ENCODE results near the gene NUMB.
A peak's percentile ranks its signal among the peaks of the same experiment; 100 is the strongest.

NUMB gene

GRCh38 chr14:73235531-73236155 lies 222.7 kb downstream of the NUMB start:
- H2AK5ac ChIP-seq (ENCODE audit: low read depth, low read length), result no peak overlapping the region
- no peak overlapping the region for H2BK15ac ChIP-seq (ENCODE audit: low read length)
- no peak overlapping the region for H4K8ac ChIP-seq (ENCODE audit: low read depth, low read length)
- no peak overlapping the region for H3K4ac ChIP-seq (ENCODE audit: low read length)
- peak overlapping the region; percentile 2 for H3K9ac ChIP-seq (ENCODE audit: low read depth, low read length, poor library complexity)
- H3K27ac ChIP-seq (replicated peaks; ENCODE audit: low read length), result peak overlapping the region; percentile 88
- H4K91ac ChIP-seq (ENCODE audit: low read depth, low read length, poor library complexity), result no peak overlapping the region
- no peak overlapping the region for H3K14ac ChIP-seq (ENCODE audit: low read length)
- H2BK5ac ChIP-seq (ENCODE audit: low read length), result peak overlapping the region; percentile 79
- H3K36me3 ChIP-seq (replicated peaks in 1 of 2; ENCODE audit: control insufficient read depth in 2 of 2, insufficient read depth in 2 of 2, low read length in 2 of 2), result no peaks in the 10 kb centered on the region
- DNase-seq (ENCODE audit: low spot score), result peak; percentile 65
- H2AFZ ChIP-seq (ENCODE audit: low read length), result peak overlapping the region; percentile 75
- H3K4me2 ChIP-seq (ENCODE audit: insufficient read depth, low read length, poor library complexity, severe bottlenecking), result peak overlapping the region; percentile 38
- no peak overlapping the region for H2BK120ac ChIP-seq (ENCODE audit: low read depth, low read length)
- H3K79me1 ChIP-seq (ENCODE audit: low read depth, low read length), result peaks cover 6% of the 10 kb centered on the region
- no peaks in the 10 kb centered on the region for H3K9me3 ChIP-seq (replicated peaks in 1 of 2; ENCODE audit: control insufficient read depth in 2 of 2, insufficient read depth in 1 of 2, low read depth in 1 of 2, low read length in 2 of 2)
- no peak overlapping the region for H2BK12ac ChIP-seq (ENCODE audit: low read length)
- no peak overlapping the region for H3K4me3 ChIP-seq (ENCODE audit: low read length in 2 of 2)
- no CpG with 5 or more reads among the region's 6 CpGs for WGBS, 2 donors (ENCODE audit: extremely low coverage in 2 of 2, insufficient read length in 2 of 2, insufficient replicate concordance in 1 of 2)
- H3K18ac ChIP-seq (ENCODE audit: low read length), result peak overlapping the region; percentile 0
- peaks cover 37 to 46% of the 10 kb centered on the region in 2 donors for H3K4me1 ChIP-seq (ENCODE audit: control insufficient read depth in 2 of 2, insufficient read depth in 1 of 2, low read depth in 1 of 2, low read length in 2 of 2)
- H3K23ac ChIP-seq (ENCODE audit: low read depth, low read length, poor library complexity), result no peak overlapping the region
- peaks cover 0 to 34% (median 7%) of the 10 kb centered on the region in 3 experiments for H3K27me3 ChIP-seq (ENCODE audit: control insufficient read depth in 3 of 3, insufficient read depth in 3 of 3, low read depth in 1 of 3, low read length in 3 of 3)

DNA sequence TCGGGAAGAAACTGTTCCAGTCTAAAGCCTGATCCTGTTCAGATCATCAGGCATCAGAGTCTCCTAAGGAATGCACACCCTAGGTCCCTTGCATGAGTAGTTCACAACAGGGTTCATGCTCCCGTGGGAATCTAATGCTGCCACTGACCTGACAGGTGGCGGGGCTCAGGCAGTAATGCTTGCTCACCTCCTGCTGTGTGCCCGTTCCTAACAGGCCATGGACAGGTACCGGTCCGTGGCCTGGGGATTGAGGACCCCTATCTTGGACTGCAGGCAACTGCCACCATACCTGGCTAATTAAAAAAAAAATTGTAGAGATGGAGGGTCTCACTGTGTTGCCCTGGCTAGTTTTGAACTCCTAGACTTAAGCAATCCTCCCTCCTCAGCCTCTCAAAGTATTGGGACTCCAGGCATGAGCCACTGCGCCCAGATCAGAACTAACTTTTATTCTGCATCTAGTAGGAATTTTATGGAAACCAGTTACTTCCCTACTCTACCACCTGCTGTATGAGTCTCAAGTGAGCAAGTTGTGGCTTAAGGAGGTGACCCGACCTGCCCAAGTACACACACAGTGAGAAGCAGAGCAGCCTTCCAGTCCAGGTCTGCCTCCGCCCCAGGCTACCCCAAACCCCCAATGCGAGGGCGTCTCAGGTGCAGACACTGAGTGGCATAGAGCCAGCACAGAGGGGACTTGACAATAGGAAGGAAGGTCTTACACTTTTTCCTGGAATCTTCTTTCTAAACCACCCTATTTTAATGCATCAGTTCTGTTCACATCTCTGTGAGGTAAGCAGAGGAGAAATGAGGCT lies 223.6 kb downstream of the NUMB start:
- Histone ChIP-seq H3K4me3 (ENCODE audit: low read length in 2 of 2) (no peak overlapping the region), H3K4me1 (ENCODE audit: control insufficient read depth in 2 of 2, insufficient read depth in 1 of 2, low read depth in 1 of 2, low read length in 2 of 2) (peaks cover 37 to 44% of the 10 kb centered on the region in 2 donors)

GRCh38 chr14:73234029-73234428 lies 224.3 kb downstream of the NUMB start:
- Histone ChIP-seq H3K4me2 (ENCODE audit: insufficient read depth, low read length, poor library complexity, severe bottlenecking) (no peak overlapping the region), H3K27ac (replicated peaks; ENCODE audit: low read length) (no peak overlapping the region), H3K9ac (ENCODE audit: low read depth, low read length, poor library complexity) (no peak overlapping the region), H2BK120ac (ENCODE audit: low read depth, low read length) (no peak overlapping the region), H3K36me3 (replicated peaks in 1 of 2; ENCODE audit: control insufficient read depth in 2 of 2, insufficient read depth in 2 of 2, low read length in 2 of 2) (no peaks in the 10 kb centered on the region), H3K9me3 (replicated peaks in 1 of 2; ENCODE audit: control insufficient read depth in 2 of 2, insufficient read depth in 1 of 2, low read depth in 1 of 2, low read length in 2 of 2) (no peaks in the 10 kb centered on the region), H2BK5ac (ENCODE audit: low read length) (peak overlapping the region; percentile 79), H2AFZ (ENCODE audit: low read length) (no peak overlapping the region), H2BK12ac (ENCODE audit: low read length) (no peak overlapping the region), H3K27me3 (ENCODE audit: control insufficient read depth in 3 of 3, insufficient read depth in 3 of 3, low read depth in 1 of 3, low read length in 3 of 3) (peaks cover 0 to 20% (median 3%) of the 10 kb centered on the region in 3 experiments), H4K91ac (ENCODE audit: low read depth, low read length, poor library complexity) (no peak overlapping the region), H3K23ac (ENCODE audit: low read depth, low read length, poor library complexity) (no peak overlapping the region), H3K4me1 (ENCODE audit: control insufficient read depth in 2 of 2, insufficient read depth in 1 of 2, low read depth in 1 of 2, low read length in 2 of 2) (peaks cover 36 to 42% of the 10 kb centered on the region in 2 donors), H3K4me3 (ENCODE audit: low read length in 2 of 2) (no peak overlapping the region), H4K8ac (ENCODE audit: low read depth, low read length) (no peak overlapping the region), H3K4ac (ENCODE audit: low read length) (no peak overlapping the region), H3K79me1 (ENCODE audit: low read depth, low read length) (peaks cover 3% of the 10 kb centered on the region), H3K14ac (ENCODE audit: low read length) (no peak overlapping the region), H2AK5ac (ENCODE audit: low read depth, low read length) (peak overlapping the region; percentile 87), H3K18ac (ENCODE audit: low read length) (peak overlapping the region; percentile 79), H2BK15ac (ENCODE audit: low read length) (peak overlapping the region; percentile 44)
- DNase-seq (ENCODE audit: low spot score), result no peak
- WGBS, 2 donors (ENCODE audit: extremely low coverage in 2 of 2, insufficient read length in 2 of 2, insufficient replicate concordance in 1 of 2), result no CpG with 5 or more reads among the region's 5 CpGs

More for the DNA sequence above, 223.6 kb downstream of the NUMB start:
- Histone ChIP-seq H3K14ac (ENCODE audit: low read length) (no peak overlapping the region), H3K79me1 (ENCODE audit: low read depth, low read length) (peaks cover 3% of the 10 kb centered on the region), H2BK12ac (ENCODE audit: low read length) (peak overlapping the region; percentile 84), H4K91ac (ENCODE audit: low read depth, low read length, poor library complexity) (no peak overlapping the region), H3K36me3 (replicated peaks in 1 of 2; ENCODE audit: control insufficient read depth in 2 of 2, insufficient read depth in 2 of 2, low read length in 2 of 2) (no peaks in the 10 kb centered on the region), H3K27me3 (ENCODE audit: control insufficient read depth in 3 of 3, insufficient read depth in 3 of 3, low read depth in 1 of 3, low read length in 3 of 3) (peaks cover 0 to 27% (median 4%) of the 10 kb centered on the region in 3 experiments), H3K4me2 (ENCODE audit: insufficient read depth, low read length, poor library complexity, severe bottlenecking) (peak overlapping the region; percentile 29), H3K23ac (ENCODE audit: low read depth, low read length, poor library complexity) (peak overlapping the region; percentile 81), H4K8ac (ENCODE audit: low read depth, low read length) (no peak overlapping the region), H3K27ac (replicated peaks; ENCODE audit: low read length) (peak overlapping the region; percentile 88), H2BK15ac (ENCODE audit: low read length) (peak overlapping the region; percentile 44), H3K9ac (ENCODE audit: low read depth, low read length, poor library complexity) (peak overlapping the region; percentile 9), H2BK120ac (ENCODE audit: low read depth, low read length) (peak overlapping the region; percentile 16), H3K9me3 (replicated peaks in 1 of 2; ENCODE audit: control insufficient read depth in 2 of 2, insufficient read depth in 1 of 2, low read depth in 1 of 2, low read length in 2 of 2) (no peaks in the 10 kb centered on the region), H2AK5ac (ENCODE audit: low read depth, low read length) (peak overlapping the region; percentile 87), H3K4ac (ENCODE audit: low read length) (peak overlapping the region; percentile 59), H3K18ac (ENCODE audit: low read length) (peak overlapping the region; percentile 89), H2BK5ac (ENCODE audit: low read length) (peak overlapping the region; percentile 79), H2AFZ (ENCODE audit: low read length) (peak overlapping the region; percentile 75)
- DNase-seq (ENCODE audit: low spot score), result no peak
- no CpG with 5 or more reads among the region's 11 CpGs for WGBS, 2 donors (ENCODE audit: extremely low coverage in 2 of 2, insufficient read length in 2 of 2, insufficient replicate concordance in 1 of 2)

GRCh38 chr14:73233564-73233963 lies 224.8 kb downstream of the NUMB start:
- peaks cover 32 to 40% of the 10 kb centered on the region in 2 donors for H3K4me1 ChIP-seq (ENCODE audit: control insufficient read depth in 2 of 2, insufficient read depth in 1 of 2, low read depth in 1 of 2, low read length in 2 of 2)
- peak overlapping the region; percentile 79 for H2BK5ac ChIP-seq (ENCODE audit: low read length)
- no peak overlapping the region for H3K27ac ChIP-seq (replicated peaks; ENCODE audit: low read length)
- peak overlapping the region; percentile 1 for H3K18ac ChIP-seq (ENCODE audit: low read length)
- no peak overlapping the region for H3K9ac ChIP-seq (ENCODE audit: low read depth, low read length, poor library complexity)
- H2BK15ac ChIP-seq (ENCODE audit: low read length), result peak overlapping the region; percentile 3
- no peaks in the 10 kb centered on the region for H3K36me3 ChIP-seq (replicated peaks in 1 of 2; ENCODE audit: control insufficient read depth in 2 of 2, insufficient read depth in 2 of 2, low read length in 2 of 2)
- H2AFZ ChIP-seq (ENCODE audit: low read length), result no peak overlapping the region
- no CpG with 5 or more reads among the region's 10 CpGs for WGBS, 2 donors (ENCODE audit: extremely low coverage in 2 of 2, insufficient read length in 2 of 2, insufficient replicate concordance in 1 of 2)
- no peak overlapping the region for H3K4me3 ChIP-seq (ENCODE audit: low read length in 2 of 2)
- H3K9me3 ChIP-seq (replicated peaks in 1 of 2; ENCODE audit: control insufficient read depth in 2 of 2, insufficient read depth in 1 of 2, low read depth in 1 of 2, low read length in 2 of 2), result no peaks in the 10 kb centered on the region
- H3K4ac ChIP-seq (ENCODE audit: low read length), result no peak overlapping the region
- H4K8ac ChIP-seq (ENCODE audit: low read depth, low read length), result no peak overlapping the region
- H3K27me3 ChIP-seq (ENCODE audit: control insufficient read depth in 3 of 3, insufficient read depth in 3 of 3, low read depth in 1 of 3, low read length in 3 of 3), result peaks cover 0 to 15% (median 0%) of the 10 kb centered on the region in 3 experiments
- peak overlapping the region; percentile 36 for H2AK5ac ChIP-seq (ENCODE audit: low read depth, low read length)
- no peak overlapping the region for H3K4me2 ChIP-seq (ENCODE audit: insufficient read depth, low read length, poor library complexity, severe bottlenecking)
- no peaks in the 10 kb centered on the region for H3K79me1 ChIP-seq (ENCODE audit: low read depth, low read length)
- peak overlapping the region; percentile 15 for H3K14ac ChIP-seq (ENCODE audit: low read length)
- no peak overlapping the region for H3K23ac ChIP-seq (ENCODE audit: low read depth, low read length, poor library complexity)
- H2BK120ac ChIP-seq (ENCODE audit: low read depth, low read length), result no peak overlapping the region
- no peak overlapping the region for H4K91ac ChIP-seq (ENCODE audit: low read depth, low read length, poor library complexity)
- no peak for DNase-seq (ENCODE audit: low spot score)
- peak overlapping the region; percentile 33 for H2BK12ac ChIP-seq (ENCODE audit: low read length)

Data from neuronal stem cell (in vitro differentiated cells).